C4-2B (cell line): ENCODE measurements around the gene OTOS.

Source experiments
- CTCF ChIP-seq: fragments of 450-650 bp; conservative IDR thresholded peaks from 2 replicates; pipeline ENCODE4 v1.5.1; 2017; ENCODE audit warnings: mild to moderate bottlenecking
- ZFX ChIP-seq: fragments of 450-650 bp; IDR thresholded peaks from 2 replicates; pipeline ENCODE4 v1.6.1; 2017

GRCh38 chr2:240128608-240129145 lies 11.8 kb downstream of the OTOS start:
- TF ChIP-seq CTCF: no peak
- TF ChIP-seq ZFX: no peak
